PC-9 (cell line): ENCODE data around the gene RALB. TPM values are rescaled to one million over a fixed set of nuclear protein-coding genes. Genes with fewer than 3 reads are reported as not detected.

ENCODE experiments used
- BruUV-seq: library from RNA; stranded (reverse); fragments of 400-500 nt; replicated peaks from 2 replicates; lab custom pipeline; 2021; lab: Mats Ljungman, UMichigan
- CTCF ChIA-PET: fragments of 300-600 bp; sonication (Branson Sonifier 250); formaldehyde crosslinking; loops from one replicate; lab custom pipeline; 2022; ENCODE audit warnings: antibody characterized with exemption; lab: Charles Lee
- POLR2A ChIA-PET: fragments of 300-600 bp; sonication (Branson Sonifier 250); formaldehyde crosslinking; loops from one replicate; lab custom pipeline; 2022; ENCODE audit warnings: antibody characterized with exemption; ENCODE audit not compliant: unreplicated experiment; lab: Charles Lee
- DNase-seq, 2 experiments: peaks; one replicate each; pipeline versions ENCODE4 v3.0.0 to v3.0.0-alpha.2; 2015 to 2022; ENCODE audit warnings: mixed read lengths in 1 of 2
- H2AFZ ChIP-seq: fragments of 200-600 bp; sonication (generic); 2 replicates; pipeline ENCODE4 v1.8.1; 2017; ENCODE audit warnings: antibody characterized with exemption
- H3F3A ChIP-seq: fragments of 200-600 bp; sonication (generic); 2 replicates; pipeline ENCODE4 v1.8.1; 2017; ENCODE audit warnings: antibody characterized with exemption, mild to moderate bottlenecking, low read depth; ENCODE audit not compliant: insufficient read depth
- H3K27ac ChIP-seq: fragments of 200-600 bp; sonication (generic); 2 replicates; pipeline ENCODE4 v1.6.1; 2016; ENCODE audit warnings: mixed run types
- H3K27me3 ChIP-seq: fragments of 200-600 bp; sonication (generic); 2 replicates; pipeline ENCODE4 v1.6.1; 2016; ENCODE audit warnings: low read depth, mixed run types; ENCODE audit not compliant: insufficient read depth
- H3K36me3 ChIP-seq: fragments of 200-600 bp; sonication (generic); 2 replicates; pipeline ENCODE4 v1.6.1; 2016; ENCODE audit warnings: low read depth, mixed run types
- H3K4me1 ChIP-seq: fragments of 200-600 bp; sonication (generic); replicated peaks from 2 replicates; pipeline ENCODE4 v1.6.1; 2016; ENCODE audit warnings: mixed run types; ENCODE audit not compliant: insufficient read depth
- H3K4me2 ChIP-seq: fragments of 200-600 bp; sonication (generic); 2 replicates; pipeline ENCODE4 v1.6.1; 2017; ENCODE audit warnings: mixed run types
- H3K4me3 ChIP-seq: fragments of 200-600 bp; sonication (generic); 2 replicates; pipeline ENCODE4 v1.6.1; 2016; ENCODE audit warnings: mixed run types
- H3K79me2 ChIP-seq: fragments of 200-600 bp; sonication (generic); 2 replicates; pipeline ENCODE4 v1.6.1; 2017; ENCODE audit warnings: low read depth, mixed run types
- H3K9me2 ChIP-seq: fragments of 200-600 bp; sonication (generic); 2 replicates; pipeline ENCODE4 v1.8.1; 2017; ENCODE audit warnings: mild to moderate bottlenecking; ENCODE audit not compliant: insufficient read depth
- H3K9me3 ChIP-seq: fragments of 200-600 bp; sonication (generic); 2 replicates; pipeline ENCODE4 v1.8.1; 2016; ENCODE audit warnings: low read depth; ENCODE audit not compliant: insufficient read depth
- H4K20me1 ChIP-seq: fragments of 200-600 bp; sonication (generic); 2 replicates; pipeline ENCODE4 v1.8.1; 2017; ENCODE audit not compliant: insufficient read depth
- CTCF ChIP-seq: fragments of 200-600 bp; sonication (generic); conservative IDR thresholded peaks from 2 replicates; pipeline ENCODE4 v1.6.1; 2017; ENCODE audit warnings: mixed run types, antibody characterized with exemption, mild to moderate bottlenecking, moderate library complexity
- EZH2 ChIP-seq: fragments of 200-600 bp; sonication (generic); IDR thresholded peaks from 2 replicates; pipeline ENCODE4 v1.8.0; 2017; ENCODE audit warnings: antibody characterized with exemption, low read depth
- intact Hi-C: fragments of 100-400 bp; cut with micrococcal nuclease; formaldehyde crosslinking; loops from one replicate; pipeline ENCODE4 v1.10.0; 2022; ENCODE audit not compliant: unreplicated experiment
- total RNA-seq: library from RNA; stranded (reverse); gene quantifications from 2 replicates; pipeline ENCODE4 v1.2.3, GENCODE V29; 2021

Gene RALB
- total RNA-seq, 1 experiment from 2014 or later = 86.6 TPM

GRCh38 chr2:120229341-120229740 lies 23.3 kb upstream of the RALB start:
- H3K27ac ChIP-seq = no peak overlapping the region
- H3K4me3 ChIP-seq = no peak overlapping the region
- no peak overlapping the region for H2AFZ ChIP-seq
- no peaks in the 10 kb centered on the region for H3K36me3 ChIP-seq
- peaks cover 6% of the 10 kb centered on the region; the same call in 1 of the 2 replicates for H3F3A ChIP-seq
- DNase-seq = no peak
- CTCF ChIA-PET = no interaction called here
- no peaks in the 10 kb centered on the region for H4K20me1 ChIP-seq
- intact Hi-C loops = no loop called here
- no peak for TF ChIP-seq CTCF
- TF ChIP-seq EZH2 = no peak
- no peaks in the 10 kb centered on the region for H3K9me3 ChIP-seq
- POLR2A ChIA-PET = interaction anchor here (0.6 kb wide), 1 partner anchor 175 kb away, joined by 3 read pairs; no protein-coding TSS in a partner anchor
- no peaks in the 10 kb centered on the region for H3K27me3 ChIP-seq
- no peaks in the 10 kb centered on the region for H3K79me2 ChIP-seq
- H3K4me2 ChIP-seq = no peak overlapping the region
- no TSS peak for BruUV-seq
- H3K4me1 ChIP-seq = peaks cover 30% of the 10 kb centered on the region
- no peaks in the 10 kb centered on the region for H3K9me2 ChIP-seq

- Histone ChIP-seq H3K79me2 (no peaks in the 10 kb centered on the region), H3F3A (peaks cover 11% of the 10 kb centered on the region; the same call in 1 of the 2 replicates), H3K36me3 (no peaks in the 10 kb centered on the region), H3K27ac (peak overlapping the region; percentile 25), H3K27me3 (no peaks in the 10 kb centered on the region), H3K4me3 (no peak overlapping the region), H3K9me3 (no peaks in the 10 kb centered on the region), H2AFZ (no peak overlapping the region), H3K9me2 (no peaks in the 10 kb centered on the region), H3K4me1 (peaks cover 24% of the 10 kb centered on the region), H3K4me2 (peak overlapping the region; percentile 47), H4K20me1 (no peaks in the 10 kb centered on the region)
- TF ChIP-seq CTCF (no peak), EZH2 (no peak)
- BruUV-seq = no TSS peak
- POLR2A ChIA-PET = interaction anchor here (0.6 kb wide), 1 partner anchor 15 kb away, joined by 3 read pairs; no protein-coding TSS in a partner anchor
- intact Hi-C loops = loop anchor here (10.0 kb wide), 1 partner anchor 476 kb away; the partner anchor contains the start of gene PTPN4
- peak in 1 of 2 experiments; percentile 60 for DNase-seq
- CTCF ChIA-PET = no interaction called here
These were observed 21.9 kb upstream of the RALB start for GRCh38 chr2:120230515-120231471.

- H3K4me2 ChIP-seq = no peak overlapping the region
- no peaks in the 10 kb centered on the region for H3K9me3 ChIP-seq
- no peak for DNase-seq
- ChIA-PET POLR2A (interaction anchor here (0.6 kb wide), 1 partner anchor 33 kb away, joined by 5 read pairs; no protein-coding TSS in a partner anchor), CTCF (no interaction called here)
- H3K9me2 ChIP-seq = no peaks in the 10 kb centered on the region
- no peak overlapping the region for H3K27ac ChIP-seq
- no TSS peak for BruUV-seq
- peaks cover 11% of the 10 kb centered on the region; the same call in 1 of the 2 replicates for H3F3A ChIP-seq
- no peaks in the 10 kb centered on the region for H3K36me3 ChIP-seq
- H3K79me2 ChIP-seq = no peaks in the 10 kb centered on the region
- H3K27me3 ChIP-seq = no peaks in the 10 kb centered on the region
- no peaks in the 10 kb centered on the region for H4K20me1 ChIP-seq
- H3K4me1 ChIP-seq = peaks cover 30% of the 10 kb centered on the region
- no peak overlapping the region for H2AFZ ChIP-seq
- no peak overlapping the region for H3K4me3 ChIP-seq
- intact Hi-C loops = loop anchor here (10.0 kb wide), 1 partner anchor 477 kb away; the partner anchor contains the start of gene PTPN4
- no peak for TF ChIP-seq EZH2
- no peak for TF ChIP-seq CTCF
These were observed 21.1 kb upstream of the RALB start for GRCh38 chr2:120231564-120231973.
